ENCODE results near the gene SPDYE4.

DNA sequence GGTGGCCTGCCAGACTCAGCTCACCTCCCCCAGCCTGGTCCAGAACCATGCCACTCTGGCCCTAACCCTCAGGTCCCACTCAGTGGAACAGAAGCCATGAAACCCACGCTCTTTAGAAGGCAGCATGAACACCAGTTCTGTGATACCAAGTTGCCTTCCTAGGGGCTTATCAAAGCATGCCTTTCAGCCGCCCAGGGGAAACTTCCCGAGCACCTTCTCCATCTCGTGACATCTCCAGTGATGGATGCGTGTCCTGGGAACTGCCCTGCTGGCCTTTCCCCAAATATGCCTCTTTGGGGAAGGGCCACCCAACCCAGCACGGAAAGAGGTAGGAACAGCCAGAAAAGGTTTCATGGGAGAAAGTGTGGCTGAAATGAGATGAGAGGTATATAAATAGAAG lies 22.0 kb downstream of the SPDYE4 start:
- no peak for TF ChIP-seq TEAD4 (CRISPR knock-in tag; IDR thresholded peaks at IDR 0.05)
- TF ChIP-seq ZNF423 (CRISPR knock-in tag; IDR thresholded peaks at IDR 0.05), result no peak
- TF ChIP-seq, protein P1, sequence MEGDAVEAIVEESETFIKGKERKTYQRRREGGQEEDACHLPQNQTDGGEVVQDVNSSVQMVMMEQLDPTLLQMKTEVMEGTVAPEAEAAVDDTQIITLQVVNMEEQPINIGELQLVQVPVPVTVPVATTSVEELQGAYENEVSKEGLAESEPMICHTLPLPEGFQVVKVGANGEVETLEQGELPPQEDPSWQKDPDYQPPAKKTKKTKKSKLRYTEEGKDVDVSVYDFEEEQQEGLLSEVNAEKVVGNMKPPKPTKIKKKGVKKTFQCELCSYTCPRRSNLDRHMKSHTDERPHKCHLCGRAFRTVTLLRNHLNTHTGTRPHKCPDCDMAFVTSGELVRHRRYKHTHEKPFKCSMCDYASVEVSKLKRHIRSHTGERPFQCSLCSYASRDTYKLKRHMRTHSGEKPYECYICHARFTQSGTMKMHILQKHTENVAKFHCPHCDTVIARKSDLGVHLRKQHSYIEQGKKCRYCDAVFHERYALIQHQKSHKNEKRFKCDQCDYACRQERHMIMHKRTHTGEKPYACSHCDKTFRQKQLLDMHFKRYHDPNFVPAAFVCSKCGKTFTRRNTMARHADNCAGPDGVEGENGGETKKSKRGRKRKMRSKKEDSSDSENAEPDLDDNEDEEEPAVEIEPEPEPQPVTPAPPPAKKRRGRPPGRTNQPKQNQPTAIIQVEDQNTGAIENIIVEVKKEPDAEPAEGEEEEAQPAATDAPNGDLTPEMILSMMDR (IDR thresholded peaks at IDR 0.05), result no peak

All from WTC11 (cell line).